ENCODE results near the gene NTM.

GRCh38 chr11:131388030-131388429 lies 17.6 kb downstream of the NTM start:
- TF ChIP-seq JUND (IDR thresholded peaks at IDR 0.05; ENCODE audit: low read length) (no peak), YY1 (IDR thresholded peaks at IDR 0.05; ENCODE audit: low read depth, low read length) (no peak), CTCF (IDR thresholded peaks at IDR 0.05; ENCODE audit: control extremely low read depth in 1 of 3, insufficient read depth in 1 of 3, low read depth in 1 of 3, low read length in 3 of 3) (no peak), CBX8 (IDR thresholded peaks at IDR 0.05; ENCODE audit: borderline replicate concordance, low read depth, low read length) (no peak), POLR2A (IDR thresholded peaks at IDR 0.05; ENCODE audit: control extremely low read depth in 1 of 2, low read depth in 2 of 2, low read length in 2 of 2) (no peak), EP300 (IDR thresholded peaks at IDR 0.05; ENCODE audit: borderline replicate concordance in 1 of 2, low read depth in 2 of 2, low read length in 2 of 2) (no peak), RFX5 (IDR thresholded peaks at IDR 0.05; ENCODE audit: borderline replicate concordance, low read depth, low read length) (no peak), GTF2F1 (IDR thresholded peaks at IDR 0.05; ENCODE audit: borderline replicate concordance, low read depth, low read length) (no peak), TAF1 (IDR thresholded peaks at IDR 0.05; ENCODE audit: low read depth, low read length) (no peak), CHD2 (IDR thresholded peaks at IDR 0.05; ENCODE audit: low read length) (no peak), SIRT6 (IDR thresholded peaks at IDR 0.05; ENCODE audit: low read length) (no peak)
